Activated T-helper 9 cell treated with anti-CD3 and anti-CD28 coated beads, Interleukin-2, amount 50 U/mL, for 16 hours (primary cell): ENCODE data around the gene CBX6.
"Not testable (repeated sequence)": the region's sequence is repeated elsewhere in the genome, so short reads cannot be mapped to it uniquely, and the experiment has no call there.

Experiments
- DNase-seq: peaks from one replicate; pipeline ENCODE4 v3.0.0-alpha.2; 2020; ENCODE audit warnings: low read depth

Gene CBX6

DNA sequence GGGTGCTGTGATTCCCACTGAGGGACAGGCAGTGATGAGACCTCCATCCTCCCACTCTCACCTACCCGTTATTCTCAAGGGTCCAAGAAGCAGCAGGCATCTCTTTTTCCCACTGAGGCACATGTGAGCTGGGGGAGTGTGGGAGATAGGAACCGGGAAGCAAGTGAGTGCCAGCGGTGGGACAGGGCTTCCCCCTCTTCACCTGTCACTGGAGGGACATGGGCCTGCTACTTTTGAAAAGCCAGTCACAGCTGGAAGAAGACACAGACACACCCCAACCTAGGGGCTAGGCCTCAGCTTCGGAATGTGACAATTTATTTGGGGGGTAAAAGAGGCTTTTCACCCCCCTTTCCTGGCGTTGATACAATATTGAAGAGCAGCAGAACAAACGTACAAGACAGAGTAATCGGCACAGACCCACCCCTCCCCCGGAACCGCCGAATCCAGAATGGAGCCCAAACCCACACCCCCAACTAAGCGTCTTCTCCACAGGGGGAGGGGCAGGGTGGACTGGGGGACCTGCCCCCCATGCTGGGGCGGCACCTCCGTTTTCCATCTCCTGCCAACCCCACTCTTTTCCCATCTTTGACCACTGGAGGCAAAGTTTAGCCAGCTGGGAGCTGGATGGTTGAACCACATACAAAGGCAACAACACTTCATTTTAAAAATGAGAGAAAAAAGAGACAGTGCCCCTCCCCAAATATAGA lies 10.7 kb downstream of the CBX6 start:
- DNase-seq, result no peak

GRCh38 chr22:38860283-38861169 lies 11.5 kb downstream of the CBX6 start:
- DNase-seq, result no peak

- no peak for DNase-seq
Observed at GRCh38 chr22:38859581-38860282, 12.3 kb downstream of the CBX6 start.

DNA sequence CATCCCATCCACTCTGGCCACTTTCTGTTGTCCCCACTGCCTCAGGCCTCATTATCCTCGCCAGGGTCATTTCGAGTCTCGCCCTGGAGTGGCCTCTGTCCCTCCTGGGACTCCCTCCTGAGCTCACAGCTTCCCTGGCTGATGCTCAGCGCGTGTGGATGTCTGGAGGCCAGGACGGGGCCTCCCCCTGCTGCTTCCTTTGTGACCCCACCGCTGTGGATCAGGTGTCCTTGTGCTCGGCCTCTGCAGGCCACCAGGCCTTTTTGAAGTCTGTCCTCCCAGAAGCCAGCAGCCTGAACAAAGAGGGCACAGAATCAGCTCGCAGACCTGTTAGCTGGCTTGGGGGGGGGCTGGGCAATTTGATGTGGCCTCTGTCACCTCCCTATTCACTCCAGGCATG lies 13.5 kb downstream of the CBX6 start:
- no peak for DNase-seq

DNA sequence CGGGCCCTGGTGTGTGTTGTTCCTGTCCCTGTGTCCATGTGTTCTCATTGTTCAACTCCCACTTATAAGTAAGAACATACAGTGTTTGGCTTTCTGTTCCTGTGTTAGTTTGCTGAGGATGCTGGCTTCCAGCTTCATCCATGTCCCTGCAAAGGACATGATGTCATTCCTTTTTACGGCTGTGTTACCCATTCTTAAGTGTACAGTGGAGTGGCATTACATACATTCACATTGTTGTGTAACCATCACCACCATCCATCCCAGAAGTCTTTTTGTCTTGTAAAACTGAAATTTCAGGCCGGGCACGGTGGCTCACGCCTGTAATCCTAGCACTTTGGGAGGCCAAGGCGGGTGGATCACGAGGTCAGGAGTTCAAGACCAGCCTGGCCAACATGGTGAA lies 17.5 kb downstream of the CBX6 start:
- not testable (repeated sequence) for DNase-seq

- not testable (repeated sequence) for DNase-seq
Observed at GRCh38 chr22:38853883-38854282, 18.1 kb downstream of the CBX6 start.

GRCh38 chr22:38853196-38853651 lies 18.8 kb downstream of the CBX6 start:
- DNase-seq, result no peak

DNA sequence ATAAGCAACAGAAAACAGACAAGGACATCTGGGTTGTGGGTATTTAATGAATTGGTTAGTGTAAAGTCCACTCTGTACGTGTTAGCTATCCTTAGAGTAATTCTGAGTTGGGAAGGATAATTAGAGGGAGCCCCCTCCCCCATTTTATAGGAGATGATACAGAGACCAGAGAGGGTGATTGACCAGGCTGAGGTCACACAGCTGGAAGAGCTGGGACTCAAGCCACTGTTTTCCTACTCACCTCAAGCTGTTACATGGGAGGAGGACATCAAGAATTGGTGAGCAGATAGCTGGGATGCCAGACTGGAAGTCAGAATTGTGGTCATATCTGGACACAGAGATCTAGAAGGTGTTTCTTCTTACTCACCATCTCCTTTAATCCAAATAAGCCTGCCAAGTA lies 19.5 kb downstream of the CBX6 start:
- DNase-seq, result no peak

GRCh38 chr22:38850941-38851849 lies 20.8 kb downstream of the CBX6 start:
- DNase-seq, result no peak

DNA sequence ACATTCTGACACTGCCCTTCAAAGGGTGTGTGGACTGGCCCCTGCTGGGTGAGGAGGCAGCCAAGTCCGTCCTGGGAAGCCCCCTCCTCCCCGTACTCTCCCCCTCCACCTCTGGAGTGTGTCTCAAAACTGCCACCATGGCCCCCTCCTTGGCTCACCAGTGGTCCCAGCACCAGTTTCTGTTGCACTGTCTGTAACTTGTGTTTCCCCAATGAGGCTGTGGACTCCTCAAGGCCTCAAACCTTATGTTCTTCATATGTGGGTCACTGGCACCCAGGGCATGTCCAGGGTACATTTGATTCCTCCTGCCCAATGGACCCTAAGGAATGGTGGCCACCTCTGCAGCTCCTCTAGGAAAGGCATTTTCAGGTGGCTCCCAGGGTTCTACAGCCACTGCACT lies 21.6 kb downstream of the CBX6 start:
- DNase-seq, result no peak

DNA sequence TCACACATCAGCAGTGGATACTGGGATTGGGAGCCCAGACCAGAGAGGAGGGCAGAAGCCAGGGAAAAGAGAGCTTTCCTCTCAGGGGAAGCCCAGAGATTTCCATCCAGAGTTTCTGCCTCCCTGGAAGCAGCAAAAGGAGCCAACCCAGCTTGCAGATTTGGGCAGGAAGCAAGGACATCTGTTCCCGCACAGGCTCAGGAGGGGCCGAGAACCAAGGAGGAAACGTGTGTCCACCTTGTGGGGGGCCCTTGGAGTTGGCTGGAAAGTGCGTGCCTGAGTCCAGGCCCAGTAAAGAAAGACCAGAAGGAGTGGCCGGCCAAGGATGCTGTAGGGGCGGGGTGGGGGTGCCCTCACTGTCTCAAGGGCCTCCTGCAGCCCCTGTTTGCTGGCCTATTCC lies 22.2 kb downstream of the CBX6 start:
- DNase-seq, result no peak

- DNase-seq, result no peak
Observed at GRCh38 chr22:38846412-38846811, 25.6 kb downstream of the CBX6 start.

GRCh38 chr22:38845004-38845740 lies 26.8 kb downstream of the CBX6 start:
- no peak for DNase-seq

- DNase-seq, result no peak
Observed at GRCh38 chr22:38844315-38845003, 27.6 kb downstream of the CBX6 start.

DNA sequence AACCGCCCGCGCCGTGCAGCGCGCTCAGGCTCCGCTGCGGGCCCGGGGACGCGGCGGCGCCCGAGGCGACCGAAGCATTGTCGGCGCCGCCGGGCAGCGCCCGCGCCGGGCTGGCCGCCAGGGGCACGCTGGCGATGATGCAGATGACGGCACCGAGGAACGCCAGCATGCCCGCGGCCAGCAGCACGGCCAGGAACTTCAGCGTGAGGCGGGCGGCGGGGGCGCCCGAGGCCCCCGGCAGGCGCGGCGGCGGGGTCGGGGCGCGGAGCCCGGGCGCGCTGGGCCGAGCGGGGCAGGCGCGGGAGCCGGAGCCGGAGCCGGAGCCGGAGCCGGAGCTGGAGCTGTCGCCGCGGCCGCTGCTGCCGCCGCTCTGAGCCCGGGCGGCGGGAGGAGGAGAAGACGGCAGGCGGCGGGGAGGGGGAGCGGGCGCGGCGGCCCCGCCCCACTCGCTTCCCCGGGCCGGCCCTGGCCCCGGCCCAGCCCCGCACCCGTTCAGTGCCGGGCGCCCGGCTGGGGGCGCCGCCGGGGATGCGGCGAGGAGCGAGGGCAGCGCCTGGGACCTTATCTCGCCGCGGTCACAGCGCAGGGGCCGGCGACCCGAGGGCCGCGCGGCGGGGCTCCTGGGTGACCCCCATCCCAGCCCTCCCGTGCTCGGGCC lies 28.2 kb downstream of the CBX6 start, which contains the start of gene NPTXR:
NPTXR (minus strand) TSS at position 372 of the 658 bp plus-strand sequence.
- DNase-seq, result peak; percentile 32

DNA sequence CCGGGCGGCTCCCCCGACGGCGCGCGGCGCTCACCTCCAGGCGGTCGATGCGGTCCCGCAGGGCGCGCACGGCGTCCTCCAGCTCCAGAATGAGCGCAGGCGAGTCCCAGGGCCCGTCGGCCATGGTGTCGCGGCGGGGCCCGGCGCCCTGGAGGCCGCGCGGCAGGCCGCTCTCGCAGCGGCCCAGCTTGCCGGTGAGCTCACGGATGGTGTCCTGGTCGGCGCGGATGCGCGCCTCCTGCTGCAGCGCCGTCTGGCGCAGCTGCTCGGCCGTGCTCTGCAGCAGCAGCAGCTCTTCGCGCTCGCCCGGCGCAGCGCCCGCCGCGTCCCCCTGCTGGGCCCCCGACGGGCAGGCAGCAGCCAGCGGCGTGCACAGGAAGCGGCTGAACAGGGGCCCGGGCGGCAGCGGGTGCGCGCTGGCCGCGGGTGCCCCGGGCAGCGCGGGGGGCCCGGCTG lies 28.8 kb downstream of the CBX6 start:
- peak; percentile 39 for DNase-seq

GRCh38 chr22:38842512-38843200 lies 29.4 kb downstream of the CBX6 start:
- no peak for DNase-seq

DNA sequence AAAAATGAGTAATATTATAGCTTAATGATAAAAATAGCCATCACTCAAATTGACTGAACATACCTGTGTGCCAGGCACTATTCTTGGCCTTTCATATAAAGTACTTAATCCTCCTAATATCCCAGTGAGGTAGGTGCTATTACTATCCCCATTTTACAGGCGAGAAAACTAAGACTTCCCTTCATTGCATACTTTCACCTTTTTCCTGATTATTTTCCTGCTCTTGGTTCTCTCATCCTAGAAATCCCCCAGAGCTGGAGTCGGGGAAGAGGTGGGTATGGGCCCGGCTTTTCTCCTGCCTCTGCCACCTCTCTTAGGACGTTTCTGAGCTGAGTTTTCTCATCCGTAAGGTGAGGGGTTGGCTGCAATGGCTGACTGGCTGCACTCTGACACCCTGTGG lies 30.4 kb downstream of the CBX6 start:
- no peak for DNase-seq

GRCh38 chr22:38841211-38841610 lies 30.8 kb downstream of the CBX6 start:
- no peak for DNase-seq
